Measurements from ENCODE around the gene PNPLA1.

GRCh38 chr6:36327919-36328236 is 58.0 kb downstream of the PNPLA1 start:
- no peak for TF ChIP-seq POLR2A (IDR thresholded peaks at IDR 0.05)
- TF ChIP-seq, protein P1, sequence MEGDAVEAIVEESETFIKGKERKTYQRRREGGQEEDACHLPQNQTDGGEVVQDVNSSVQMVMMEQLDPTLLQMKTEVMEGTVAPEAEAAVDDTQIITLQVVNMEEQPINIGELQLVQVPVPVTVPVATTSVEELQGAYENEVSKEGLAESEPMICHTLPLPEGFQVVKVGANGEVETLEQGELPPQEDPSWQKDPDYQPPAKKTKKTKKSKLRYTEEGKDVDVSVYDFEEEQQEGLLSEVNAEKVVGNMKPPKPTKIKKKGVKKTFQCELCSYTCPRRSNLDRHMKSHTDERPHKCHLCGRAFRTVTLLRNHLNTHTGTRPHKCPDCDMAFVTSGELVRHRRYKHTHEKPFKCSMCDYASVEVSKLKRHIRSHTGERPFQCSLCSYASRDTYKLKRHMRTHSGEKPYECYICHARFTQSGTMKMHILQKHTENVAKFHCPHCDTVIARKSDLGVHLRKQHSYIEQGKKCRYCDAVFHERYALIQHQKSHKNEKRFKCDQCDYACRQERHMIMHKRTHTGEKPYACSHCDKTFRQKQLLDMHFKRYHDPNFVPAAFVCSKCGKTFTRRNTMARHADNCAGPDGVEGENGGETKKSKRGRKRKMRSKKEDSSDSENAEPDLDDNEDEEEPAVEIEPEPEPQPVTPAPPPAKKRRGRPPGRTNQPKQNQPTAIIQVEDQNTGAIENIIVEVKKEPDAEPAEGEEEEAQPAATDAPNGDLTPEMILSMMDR (IDR thresholded peaks at IDR 0.05), result no peak
- TF ChIP-seq POLR2AphosphoS5 (IDR thresholded peaks at IDR 0.05), result no peak

Data from stomach (tissue), 4 donors.